AG10803 (cell line): ENCODE data around the gene ABI3.

ENCODE experiments used
- DNase-seq: peaks from one replicate; pipeline ENCODE4 v3.0.0; 2010; ENCODE audit warnings: low read depth
- H3K4me3 ChIP-seq: 2 replicates; pipeline ENCODE4 v1.5.1; 2011; ENCODE audit warnings: mild to moderate bottlenecking, low read length, control low read depth
- CTCF ChIP-seq: conservative IDR thresholded peaks from 2 replicates; pipeline ENCODE4 v1.5.1; 2011; ENCODE audit warnings: mild to moderate bottlenecking, low read length, control low read depth, inconsistent platforms

Gene ABI3

GRCh38 chr17:49234509-49235080, 24.1 kb downstream of the ABI3 start:
- TF ChIP-seq CTCF: no peak
- H3K4me3 ChIP-seq: no peak overlapping the region
- DNase-seq: no peak

GRCh38 chr17:49235896-49236295, 25.4 kb downstream of the ABI3 start:
- no peak for DNase-seq
- no peak overlapping the region for H3K4me3 ChIP-seq
- TF ChIP-seq CTCF: no peak

- no peak for TF ChIP-seq CTCF
- no peak overlapping the region for H3K4me3 ChIP-seq
- DNase-seq: no peak
These were observed 29.5 kb downstream of the ABI3 start for GRCh38 chr17:49239963-49240362.

- H3K4me3 ChIP-seq: no peak overlapping the region
- TF ChIP-seq CTCF: no peak
- no peak for DNase-seq
These were observed 30.1 kb downstream of the ABI3 start for GRCh38 chr17:49240619-49241018.

- H3K4me3 ChIP-seq: no peak overlapping the region
- DNase-seq: no peak
- no peak for TF ChIP-seq CTCF
These were observed 30.5 kb downstream of the ABI3 start for GRCh38 chr17:49241040-49241439.

- DNase-seq: no peak
- TF ChIP-seq CTCF: no peak
- no peak overlapping the region for H3K4me3 ChIP-seq
These were observed 31.3 kb downstream of the ABI3 start for GRCh38 chr17:49241692-49242397.

- no peak overlapping the region for H3K4me3 ChIP-seq
- DNase-seq: no peak
- no peak for TF ChIP-seq CTCF
These were observed 32.3 kb downstream of the ABI3 start for GRCh38 chr17:49242813-49243212.
